H1 (cell line): ENCODE measurements around the gene ATP11A. TPM values are rescaled to one million over a fixed set of nuclear protein-coding genes. Genes with fewer than 3 reads are reported as not detected.

Source experiments
- ATF3 ChIP-seq: IDR thresholded peaks from 2 replicates; pipeline ENCODE4 v1.6.1; 2011; ENCODE audit warnings: low read depth, mild to moderate bottlenecking, low read length; ENCODE audit not compliant: insufficient read depth
- BACH1 ChIP-seq: IDR thresholded peaks from 2 replicates; pipeline ENCODE4 v1.6.1; 2012; ENCODE audit warnings: low read length, improper control_type of control experiment
- CBX8 ChIP-seq: fragments of 300-800, 300-1000 bp; sonication (generic); IDR thresholded peaks from 2 replicates; pipeline ENCODE4 v1.7.1; 2016; ENCODE audit warnings: low read depth, low read length, borderline replicate concordance
- SP4 ChIP-seq: IDR thresholded peaks from 2 replicates; pipeline ENCODE4 v1.6.1; 2012; ENCODE audit warnings: low read length, inconsistent platforms
- polyA plus RNA-seq, 7 experiments: library from polyadenylated mRNA; depleted of rRNA in 3 of 7; stranded (reverse) in 5 of 7; unstranded in 2 of 7; fragments of >200 nt in 5 of 7; fragments of 200-250 nt in 2 of 7; gene quantifications; 1 replicate in 5 of 7; 2 replicates in 1 of 7; 4 replicates in 1 of 7; pipeline versions ENCODE4 v1.2.1 to v1.2.3, GENCODE V29; 2011 to 2013; ENCODE audit warnings: missing spikeins in 2 of 7, mixed read lengths in 2 of 7
- total RNA-seq: library from RNA; stranded (reverse); fragmentation: NEBNext Ultra II Directional; extraction: Animal tissue kit (Norgen Biotek cat#: 25700); gene quantifications from 2 replicates; pipeline ENCODE4 v1.2.1, GENCODE V29; 2021

ATP11A gene
- total and polyA plus RNA-seq, 2 of the 8 experiments (the other 6 are each of a cell fraction or from before 2014, with no cell fraction given), result 28.8 to 72.9 TPM

- no peak for TF ChIP-seq SP4
- no peak for TF ChIP-seq BACH1
- TF ChIP-seq CBX8, result no peak
- TF ChIP-seq ATF3, result no peak
Observed at GRCh38 chr13:112668924-112669323, 20.9 kb upstream of the ATP11A start (continued).
